IPS-20b (cell line): Measurements from ENCODE around the gene FMNL2.

Experiments
- H3K27ac ChIP-seq: one replicate; pipeline ENCODE4 v1.5.1; 2013; ENCODE audit warnings: low read length
- H3K27me3 ChIP-seq: 2 replicates; pipeline ENCODE4 v1.6.1; 2013; ENCODE audit warnings: mild to moderate bottlenecking, low read length, inconsistent platforms; ENCODE audit not compliant: insufficient read depth
- H3K36me3 ChIP-seq: 2 replicates; pipeline ENCODE4 v1.6.1; 2013; ENCODE audit warnings: low read depth, mild to moderate bottlenecking, inconsistent platforms, low read length, moderate library complexity; ENCODE audit not compliant: insufficient read depth
- H3K4me1 ChIP-seq: 2 replicates; pipeline ENCODE4 v1.6.1; 2013; ENCODE audit warnings: mild to moderate bottlenecking, control low read depth, inconsistent platforms, low read length, moderate library complexity; ENCODE audit not compliant: insufficient read depth
- H3K4me3 ChIP-seq: 2 replicates; pipeline ENCODE4 v1.5.1; 2013; ENCODE audit warnings: mild to moderate bottlenecking, low read length, inconsistent platforms
- H3K9ac ChIP-seq: 2 replicates; pipeline ENCODE4 v1.6.1; 2013; ENCODE audit warnings: low read depth, mild to moderate bottlenecking, inconsistent platforms, low read length, moderate library complexity
- H3K9me3 ChIP-seq: 2 replicates; pipeline ENCODE4 v1.6.1; 2013; ENCODE audit warnings: mild to moderate bottlenecking, low read depth, low read length, inconsistent platforms; ENCODE audit not compliant: insufficient read depth

FMNL2 gene

DNA sequence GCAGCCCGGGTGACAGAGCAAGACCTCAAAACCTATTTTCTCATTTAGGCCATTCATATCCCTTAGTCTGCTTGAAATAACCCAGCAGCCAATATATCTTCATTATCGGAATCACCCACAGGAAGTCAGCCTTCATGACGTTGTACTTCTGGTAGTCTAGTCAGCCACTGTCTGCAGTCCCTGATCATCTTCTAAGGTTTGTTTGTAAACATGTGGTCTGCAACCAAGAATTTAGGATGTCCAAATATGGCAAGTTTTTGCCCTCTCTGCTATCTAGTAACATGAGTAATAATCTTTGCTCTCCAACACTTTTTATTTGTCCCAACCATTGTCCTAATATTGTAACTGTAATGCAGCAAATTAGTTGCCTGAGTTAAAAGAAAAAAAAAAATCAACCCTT, 289.8 kb downstream of the FMNL2 start:
- no peak overlapping the region for H3K9ac ChIP-seq
- peaks cover 73% of the 10 kb centered on the region for H3K36me3 ChIP-seq
- no peaks in the 10 kb centered on the region for H3K27me3 ChIP-seq
- H3K27ac ChIP-seq, result no peak overlapping the region
- no peaks in the 10 kb centered on the region for H3K9me3 ChIP-seq
- no peak overlapping the region for H3K4me3 ChIP-seq
- H3K4me1 ChIP-seq, result no peaks in the 10 kb centered on the region

DNA sequence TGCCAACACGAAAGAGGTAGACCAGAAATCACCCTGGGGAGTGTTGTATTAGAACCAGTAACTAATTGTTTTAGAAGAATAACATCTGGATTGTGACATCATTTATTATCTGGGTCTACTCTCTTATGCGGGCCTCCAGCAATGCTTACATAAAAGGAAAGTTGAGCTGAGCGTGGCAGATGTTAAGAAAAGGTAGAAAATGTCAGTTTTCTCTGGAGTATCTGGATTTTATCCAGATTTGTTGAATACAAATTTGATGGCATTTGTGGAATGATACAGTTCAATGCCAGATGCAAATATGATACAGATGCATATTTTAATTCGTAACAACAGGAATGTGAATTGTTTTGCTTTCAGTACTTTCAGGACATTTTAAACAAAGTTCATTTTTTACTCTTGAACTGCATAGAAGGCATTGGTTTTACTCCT, 292.0 kb downstream of the FMNL2 start:
- Histone ChIP-seq H3K27me3 (no peaks in the 10 kb centered on the region), H3K27ac (no peak overlapping the region), H3K9ac (no peak overlapping the region), H3K4me3 (no peak overlapping the region), H3K4me1 (no peaks in the 10 kb centered on the region), H3K9me3 (no peaks in the 10 kb centered on the region), H3K36me3 (peaks cover 69% of the 10 kb centered on the region)

DNA sequence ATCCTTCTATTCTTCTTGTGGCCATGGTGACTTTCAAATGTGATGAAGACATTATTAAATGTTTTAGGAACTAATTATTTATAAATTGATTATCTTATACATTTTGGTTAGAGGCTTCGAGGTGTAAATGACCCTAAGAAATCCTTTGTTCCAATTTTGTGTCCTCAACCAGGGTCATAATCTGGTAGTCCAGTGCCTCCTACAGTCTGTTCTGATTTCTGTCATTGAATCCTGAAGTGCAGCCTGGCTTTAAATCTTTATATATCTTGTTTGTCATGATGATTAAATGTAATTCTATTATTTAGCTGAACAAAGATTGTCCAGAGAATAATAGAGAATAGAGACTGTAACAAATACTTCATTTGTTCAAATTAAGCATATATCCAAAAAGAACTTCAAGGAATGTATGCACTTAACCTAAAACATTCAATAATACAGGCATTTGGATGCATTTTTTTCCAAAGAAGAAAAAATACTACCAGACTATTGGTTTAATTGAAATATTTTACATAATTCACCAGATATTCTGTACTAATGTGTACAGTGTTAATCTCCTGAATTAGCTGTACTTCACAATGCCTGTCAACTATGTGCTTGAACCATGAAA, 292.5 kb downstream of the FMNL2 start:
- H3K9ac ChIP-seq, result no peak overlapping the region
- no peaks in the 10 kb centered on the region for H3K27me3 ChIP-seq
- no peak overlapping the region for H3K27ac ChIP-seq
- no peak overlapping the region for H3K4me3 ChIP-seq
- H3K9me3 ChIP-seq, result no peaks in the 10 kb centered on the region
- no peaks in the 10 kb centered on the region for H3K4me1 ChIP-seq
- H3K36me3 ChIP-seq, result peaks cover 69% of the 10 kb centered on the region

DNA sequence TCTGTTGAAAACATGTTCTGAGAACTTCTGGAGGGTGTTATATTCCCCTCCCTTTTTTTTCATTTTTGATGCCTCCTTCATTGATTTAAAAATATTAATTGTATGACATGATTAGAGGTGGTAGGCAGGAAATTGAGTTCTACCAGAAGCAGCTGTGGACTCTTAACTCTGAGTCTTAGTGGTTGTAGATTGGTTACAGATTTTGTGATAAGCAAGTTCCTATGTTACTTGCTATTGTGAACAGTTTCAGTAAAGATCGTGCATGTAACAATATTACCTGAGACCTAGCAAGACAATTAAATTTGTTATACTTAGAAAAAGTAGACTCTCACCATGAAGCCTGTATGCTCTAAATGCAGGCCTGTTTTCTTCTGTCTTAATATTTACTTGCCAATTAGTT, 294.2 kb downstream of the FMNL2 start:
- Histone ChIP-seq H3K4me1 (no peaks in the 10 kb centered on the region), H3K27ac (no peak overlapping the region), H3K9ac (no peak overlapping the region), H3K36me3 (peaks cover 83% of the 10 kb centered on the region), H3K27me3 (no peaks in the 10 kb centered on the region), H3K4me3 (no peak overlapping the region), H3K9me3 (no peaks in the 10 kb centered on the region)

DNA sequence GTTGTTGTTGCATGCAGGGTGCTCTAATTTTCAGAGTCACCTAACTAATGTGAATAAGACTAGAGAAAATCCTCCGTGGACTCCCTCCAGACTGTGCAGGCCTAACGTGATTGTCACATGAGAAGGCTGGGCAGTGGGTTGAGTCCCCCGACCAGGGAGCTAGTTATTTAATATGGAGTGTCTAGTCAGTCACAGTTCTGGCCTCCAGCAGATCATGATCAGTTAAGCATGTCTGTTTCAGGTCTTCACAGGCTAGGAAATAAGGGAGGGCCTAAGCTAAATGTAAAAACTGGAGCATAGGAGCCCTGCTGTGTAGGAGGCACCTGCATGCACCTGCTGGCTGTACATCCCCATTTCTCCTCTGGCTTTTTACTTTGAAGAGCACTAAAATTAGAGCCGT, 295.5 kb downstream of the FMNL2 start:
- Histone ChIP-seq H3K9me3 (no peaks in the 10 kb centered on the region), H3K4me3 (no peak overlapping the region), H3K36me3 (peaks cover 74% of the 10 kb centered on the region), H3K9ac (no peak overlapping the region), H3K27ac (no peak overlapping the region), H3K27me3 (no peaks in the 10 kb centered on the region), H3K4me1 (no peaks in the 10 kb centered on the region)

DNA sequence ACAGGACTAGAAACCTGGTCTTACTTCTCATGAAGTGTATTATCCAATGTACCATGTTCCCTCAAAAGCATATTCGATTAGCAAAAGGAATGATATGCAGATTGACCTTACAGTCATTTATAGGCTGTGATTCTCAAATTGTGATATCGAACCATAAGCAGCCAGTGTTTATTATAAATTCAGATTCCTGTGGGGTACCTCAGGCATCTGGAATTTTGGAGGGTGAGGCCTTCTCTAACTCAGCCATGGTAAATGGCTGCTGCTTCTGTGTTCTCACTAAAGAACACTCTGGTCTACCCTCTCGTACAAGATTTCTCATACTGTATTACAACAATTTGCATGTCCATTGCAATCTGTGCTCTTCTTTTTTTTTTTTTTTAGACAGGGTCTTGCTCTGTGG, 297.8 kb downstream of the FMNL2 start:
- no peak overlapping the region for H3K4me3 ChIP-seq
- peaks cover 77% of the 10 kb centered on the region for H3K36me3 ChIP-seq
- H3K27me3 ChIP-seq, result no peaks in the 10 kb centered on the region
- H3K4me1 ChIP-seq, result no peaks in the 10 kb centered on the region
- no peak overlapping the region for H3K27ac ChIP-seq
- no peak overlapping the region for H3K9ac ChIP-seq
- H3K9me3 ChIP-seq, result no peaks in the 10 kb centered on the region

DNA sequence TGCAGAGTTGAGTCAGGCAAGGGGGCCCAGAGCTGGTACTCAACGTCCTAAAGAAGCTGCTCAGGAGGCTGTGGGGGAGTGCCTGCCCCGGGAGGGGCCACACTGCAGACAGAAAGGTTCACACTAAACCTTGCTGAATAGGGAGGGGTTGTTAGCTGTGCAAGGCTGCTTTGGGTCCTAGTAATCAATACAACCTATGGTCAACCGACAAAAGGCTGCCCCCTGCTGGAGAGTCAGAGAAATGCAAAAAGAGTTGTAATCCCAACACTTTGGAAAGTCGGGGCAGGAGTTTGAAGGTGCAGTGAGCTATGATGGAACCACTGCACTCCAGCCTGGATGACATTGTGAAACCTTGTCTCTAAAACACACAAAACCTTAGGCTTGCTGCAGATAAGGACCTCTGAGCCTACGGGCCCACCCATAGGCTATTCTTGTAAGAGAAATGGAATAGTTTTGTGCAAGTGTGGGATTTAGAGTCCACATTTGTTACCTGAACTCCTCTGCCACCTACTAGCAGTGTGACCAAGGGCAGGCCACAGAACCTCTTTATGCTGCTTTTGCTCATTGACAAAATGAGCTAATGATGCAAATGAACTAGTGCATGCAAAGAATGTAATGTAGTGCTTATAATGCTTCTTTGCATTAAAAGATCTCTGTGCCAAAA, 300.8 kb downstream of the FMNL2 start:
- Histone ChIP-seq H3K9me3 (no peaks in the 10 kb centered on the region), H3K4me3 (no peak overlapping the region), H3K27ac (no peak overlapping the region), H3K27me3 (no peaks in the 10 kb centered on the region), H3K9ac (no peak overlapping the region), H3K4me1 (no peaks in the 10 kb centered on the region), H3K36me3 (peaks cover 78% of the 10 kb centered on the region)

DNA sequence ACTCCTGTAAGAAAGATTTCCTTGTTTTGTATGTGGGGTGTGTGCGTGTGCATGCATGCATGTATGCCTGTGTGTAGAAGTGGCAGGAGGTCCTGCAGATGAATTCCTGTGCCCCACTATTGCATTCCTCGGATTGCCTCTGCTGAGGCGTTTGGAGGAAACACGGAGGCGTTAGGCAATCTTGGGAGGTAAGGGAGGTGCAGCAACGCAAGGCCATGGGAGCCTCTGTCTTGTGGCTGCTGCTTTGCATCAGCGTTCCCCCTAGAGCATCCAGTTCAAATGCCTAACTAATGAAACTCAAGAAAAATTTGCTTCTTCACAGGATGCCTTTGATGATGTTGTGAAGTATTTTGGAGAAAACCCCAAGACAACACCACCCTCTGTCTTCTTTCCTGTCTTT, 302.3 kb downstream of the FMNL2 start:
- no peak overlapping the region for H3K9ac ChIP-seq
- no peaks in the 10 kb centered on the region for H3K9me3 ChIP-seq
- H3K4me1 ChIP-seq, result no peaks in the 10 kb centered on the region
- no peaks in the 10 kb centered on the region for H3K27me3 ChIP-seq
- H3K4me3 ChIP-seq, result no peak overlapping the region
- no peak overlapping the region for H3K27ac ChIP-seq
- peaks cover 79% of the 10 kb centered on the region for H3K36me3 ChIP-seq

DNA sequence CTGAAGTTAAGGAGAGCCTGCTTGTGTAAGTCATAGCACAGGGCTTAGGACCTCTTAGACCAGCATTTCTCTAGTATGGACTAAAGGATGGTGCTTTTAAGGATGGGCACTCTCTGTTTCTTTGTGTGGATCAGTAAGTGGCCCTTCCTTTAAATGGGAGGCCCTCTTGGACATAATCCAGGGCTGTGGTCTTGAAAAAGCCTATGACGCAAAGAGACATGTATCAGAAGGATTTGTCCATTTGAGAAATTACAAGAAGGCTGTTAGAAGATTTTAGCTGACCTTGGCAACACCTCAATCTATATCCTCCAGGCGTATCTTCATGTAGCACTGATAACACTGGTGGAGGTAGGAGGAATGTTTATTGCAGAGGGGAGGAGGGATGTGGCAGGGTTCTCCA, 303.1 kb downstream of the FMNL2 start:
- no peak overlapping the region for H3K4me3 ChIP-seq
- H3K27me3 ChIP-seq, result no peaks in the 10 kb centered on the region
- no peaks in the 10 kb centered on the region for H3K9me3 ChIP-seq
- H3K9ac ChIP-seq, result no peak overlapping the region
- no peaks in the 10 kb centered on the region for H3K4me1 ChIP-seq
- no peak overlapping the region for H3K27ac ChIP-seq
- H3K36me3 ChIP-seq, result peaks cover 75% of the 10 kb centered on the region

DNA sequence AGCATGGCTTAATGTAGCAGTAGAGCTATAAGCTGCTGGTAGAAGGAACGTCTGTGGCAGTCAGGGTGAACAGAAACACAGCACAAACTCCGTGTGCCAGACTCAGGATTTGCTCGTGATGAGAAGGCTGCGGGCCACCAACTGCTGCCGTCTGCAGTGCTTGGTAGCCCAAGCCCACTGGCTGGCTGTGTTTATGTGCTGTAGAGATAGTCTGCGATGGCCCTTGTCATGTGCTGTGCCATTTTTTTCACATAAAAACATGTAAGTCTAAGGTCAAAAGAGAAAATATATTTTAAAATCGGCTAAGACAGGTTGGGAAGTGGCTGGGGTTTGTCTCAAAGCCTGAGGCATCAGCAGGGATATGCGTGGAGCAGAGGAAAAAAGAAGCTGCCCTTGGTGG, 303.6 kb downstream of the FMNL2 start:
- peaks cover 75% of the 10 kb centered on the region for H3K36me3 ChIP-seq
- no peak overlapping the region for H3K27ac ChIP-seq
- H3K9me3 ChIP-seq, result no peaks in the 10 kb centered on the region
- H3K27me3 ChIP-seq, result no peaks in the 10 kb centered on the region
- no peak overlapping the region for H3K9ac ChIP-seq
- H3K4me3 ChIP-seq, result no peak overlapping the region
- no peaks in the 10 kb centered on the region for H3K4me1 ChIP-seq

DNA sequence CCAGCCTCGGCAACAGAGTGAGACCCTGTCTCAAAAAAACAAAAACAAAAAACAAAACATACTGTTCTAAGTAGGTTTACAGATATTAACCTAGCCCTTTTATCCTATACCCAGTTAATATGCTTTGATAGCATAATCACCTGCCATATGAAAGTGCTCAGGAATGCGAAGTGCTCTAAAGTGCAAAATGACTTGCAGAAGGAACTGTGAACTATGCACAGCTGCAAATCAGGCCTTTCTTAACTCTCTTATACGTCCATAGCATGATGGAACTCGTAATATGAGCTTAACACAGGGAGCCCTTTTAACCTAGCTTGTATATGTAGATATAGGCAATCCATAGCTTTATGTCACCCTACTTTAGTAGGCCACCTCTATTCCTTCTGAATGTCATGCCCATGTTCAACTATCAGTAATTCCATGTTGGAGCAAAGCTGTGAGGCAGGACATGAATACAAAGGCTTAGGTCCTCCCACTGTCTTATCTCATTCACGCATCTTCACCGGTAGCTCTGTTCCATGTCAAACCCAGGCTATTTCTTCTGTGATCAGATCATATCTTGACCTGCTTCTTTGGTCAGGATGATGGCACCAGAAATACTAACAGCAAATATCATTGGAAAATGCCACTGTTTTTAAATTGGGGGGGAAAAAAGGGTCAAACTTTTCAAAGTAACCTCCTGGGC, 309.4 kb downstream of the FMNL2 start:
- no peak overlapping the region for H3K4me3 ChIP-seq
- no peak overlapping the region for H3K27ac ChIP-seq
- peaks cover 66% of the 10 kb centered on the region for H3K36me3 ChIP-seq
- no peak overlapping the region for H3K9ac ChIP-seq
- H3K4me1 ChIP-seq, result peaks cover 4% of the 10 kb centered on the region; the same call in 1 of the 2 replicates
- no peaks in the 10 kb centered on the region for H3K27me3 ChIP-seq
- H3K9me3 ChIP-seq, result no peaks in the 10 kb centered on the region

DNA sequence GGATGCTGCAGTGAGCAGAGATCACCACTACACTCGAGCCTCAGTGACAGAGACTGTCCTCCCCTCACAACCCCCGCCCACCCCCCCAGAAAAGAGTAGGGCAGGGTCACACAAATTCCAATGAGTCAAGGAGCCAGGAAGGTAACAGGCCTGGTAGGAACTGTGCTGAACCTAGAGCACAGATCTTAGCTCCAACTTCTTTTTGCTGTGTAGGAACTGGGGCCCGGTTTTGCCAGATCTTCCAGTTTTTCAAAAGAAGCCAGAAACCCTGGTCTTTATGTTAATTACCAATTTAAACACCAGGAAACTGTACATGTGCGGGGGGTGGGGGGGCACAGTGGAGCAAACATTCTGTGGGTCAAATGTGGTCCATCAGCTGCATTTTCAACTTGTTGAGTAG, 311.3 kb downstream of the FMNL2 start:
- Histone ChIP-seq H3K9ac (no peak overlapping the region), H3K27ac (no peak overlapping the region), H3K4me1 (peaks cover 8% of the 10 kb centered on the region; the same call in 1 of the 2 replicates), H3K36me3 (peaks cover 58% of the 10 kb centered on the region), H3K27me3 (no peaks in the 10 kb centered on the region), H3K4me3 (no peak overlapping the region), H3K9me3 (no peaks in the 10 kb centered on the region)
